Hepatocyte (in vitro differentiated cells): ENCODE data around the gene GFM2. TPM values are rescaled to one million over a fixed set of nuclear protein-coding genes. Genes with fewer than 3 reads are reported as not detected.
"Not testable (repeated sequence)": the region's sequence is repeated elsewhere in the genome, so short reads cannot be mapped to it uniquely, and the experiment has no call there.

Experiments
- DNase-seq: peaks from one replicate; pipeline ENCODE4 v3.0.0-alpha.2; 2016; ENCODE audit warnings: low spot score
- H2AFZ ChIP-seq: fragments of 200-600 bp; sonication (generic); 2 replicates; pipeline ENCODE4 v1.6.0; 2016; ENCODE audit warnings: antibody characterized with exemption, mild to moderate bottlenecking
- H3K27ac ChIP-seq: fragments of 200-600 bp; sonication (generic); 2 replicates; pipeline ENCODE4 v1.5.1; 2016; ENCODE audit warnings: mild to moderate bottlenecking
- H3K27me3 ChIP-seq: fragments of 200-600 bp; sonication (generic); 2 replicates; pipeline ENCODE4 v1.6.1; 2016
- H3K36me3 ChIP-seq: fragments of 200-600 bp; sonication (generic); replicated peaks from 2 replicates; pipeline ENCODE4 v1.5.1; 2016; ENCODE audit warnings: low read depth; ENCODE audit not compliant: insufficient read depth
- H3K4me1 ChIP-seq: fragments of 200-600 bp; sonication (generic); 2 replicates; pipeline ENCODE4 v1.5.1; 2016; ENCODE audit warnings: mild to moderate bottlenecking, moderate library complexity; ENCODE audit not compliant: insufficient read depth
- H3K4me2 ChIP-seq: fragments of 200-600 bp; sonication (generic); 2 replicates; pipeline ENCODE4 v1.6.0; 2016
- H3K4me3 ChIP-seq: fragments of 200-600 bp; sonication (generic); 2 replicates; pipeline ENCODE4 v1.5.1; 2016; ENCODE audit warnings: mild to moderate bottlenecking
- H3K79me2 ChIP-seq: fragments of 200-600 bp; sonication (generic); 2 replicates; pipeline ENCODE4 v1.6.0; 2017; ENCODE audit warnings: mild to moderate bottlenecking
- H3K9me2 ChIP-seq: fragments of 200-600 bp; sonication (generic); replicated peaks from 2 replicates; pipeline ENCODE4 v1.6.0; 2017; ENCODE audit warnings: mild to moderate bottlenecking; ENCODE audit not compliant: insufficient read depth
- H3K9me3 ChIP-seq: fragments of 200-600 bp; sonication (generic); 2 replicates; pipeline ENCODE4 v1.5.1; 2016; ENCODE audit warnings: low read depth, mild to moderate bottlenecking
- H4K20me1 ChIP-seq: fragments of 200-600 bp; sonication (generic); 2 replicates; pipeline ENCODE4 v1.6.0; 2016; ENCODE audit warnings: mild to moderate bottlenecking; ENCODE audit not compliant: insufficient read depth, poor library complexity, severe bottlenecking
- CTCF ChIP-seq: fragments of 200-600 bp; sonication (generic); IDR thresholded peaks from 2 replicates; pipeline ENCODE4 v1.5.1; 2016; ENCODE audit warnings: antibody characterized with exemption, mild to moderate bottlenecking; ENCODE audit not compliant: poor library complexity
- EZH2 ChIP-seq: fragments of 200-600 bp; sonication (generic); IDR thresholded peaks from 2 replicates; pipeline ENCODE4 v1.6.1; 2016; ENCODE audit warnings: antibody characterized with exemption, mild to moderate bottlenecking, borderline replicate concordance
- EZH2phosphoT487 ChIP-seq: fragments of 200-600 bp; sonication (generic); IDR thresholded peaks from one replicate; pipeline ENCODE4 v1.6.1; 2018; ENCODE audit warnings: antibody characterized with exemption, mild to moderate bottlenecking, low read depth, moderate library complexity; ENCODE audit not compliant: unreplicated experiment, severe bottlenecking
- WGBS: methylation state at CpG from one replicate; pipeline ENCODE4 v1.1.6; 2016; ENCODE audit warnings: low lambda C conversion rate; ENCODE audit errors: missing lambda C conversion rate; 5-methylcytosine and 5-hydroxymethylcytosine counted together
- polyA plus RNA-seq: library from polyadenylated mRNA; unstranded; fragments of >200 nt; fragmentation: Nextera tagmentation; extraction: Ambion mirVana; gene quantifications from 2 replicates; pipeline ENCODE4 v1.2.1, GENCODE V29; 2016
- total RNA-seq: library from RNA; depleted of rRNA; stranded (reverse); fragments of >200 nt; gene quantifications from 2 replicates; pipeline ENCODE4 v1.2.3, GENCODE V29; 2014

The GFM2 gene
- total and polyA plus RNA-seq, 2 experiments from 2014 or later = 15.8 to 44.8 TPM

- Histone ChIP-seq H3K9me2 (no peaks in the 10 kb centered on the region), H2AFZ (no peak overlapping the region), H3K4me1 (peaks cover 14% of the 10 kb centered on the region), H3K36me3 (no peaks in the 10 kb centered on the region), H3K4me2 (no peak overlapping the region), H3K79me2 (peaks cover 35% of the 10 kb centered on the region), H3K27me3 (no peaks in the 10 kb centered on the region), H3K27ac (peak overlapping the region; percentile 2), H4K20me1 (peaks cover under 1% of the 10 kb centered on the region), H3K4me3 (no peak overlapping the region), H3K9me3 (no peaks in the 10 kb centered on the region)
- peak; percentile 20 for DNase-seq
- 82% methylated on average over 2 of the region's 2 CpGs for WGBS
- TF ChIP-seq CTCF = no peak
- no peak for TF ChIP-seq EZH2phosphoT487
- TF ChIP-seq EZH2 = no peak
Observed at GRCh38 chr5:74762599-74762998, 4.3 kb downstream of the GFM2 start.

GRCh38 chr5:74761241-74761640 is 5.7 kb downstream of the GFM2 start:
- no peak for DNase-seq
- Histone ChIP-seq H3K9me2 (no peaks in the 10 kb centered on the region), H3K4me2 (no peak overlapping the region), H3K4me3 (no peak overlapping the region), H3K36me3 (no peaks in the 10 kb centered on the region), H4K20me1 (no peaks in the 10 kb centered on the region), H3K79me2 (peaks cover 26% of the 10 kb centered on the region), H3K4me1 (peaks cover 14% of the 10 kb centered on the region), H2AFZ (no peak overlapping the region), H3K27me3 (no peaks in the 10 kb centered on the region), H3K27ac (no peak overlapping the region), H3K9me3 (no peaks in the 10 kb centered on the region)
- 75% methylated on average over 1 of the region's 1 CpG for WGBS
- TF ChIP-seq CTCF = no peak
- TF ChIP-seq EZH2phosphoT487 = no peak
- TF ChIP-seq EZH2 = no peak

DNA sequence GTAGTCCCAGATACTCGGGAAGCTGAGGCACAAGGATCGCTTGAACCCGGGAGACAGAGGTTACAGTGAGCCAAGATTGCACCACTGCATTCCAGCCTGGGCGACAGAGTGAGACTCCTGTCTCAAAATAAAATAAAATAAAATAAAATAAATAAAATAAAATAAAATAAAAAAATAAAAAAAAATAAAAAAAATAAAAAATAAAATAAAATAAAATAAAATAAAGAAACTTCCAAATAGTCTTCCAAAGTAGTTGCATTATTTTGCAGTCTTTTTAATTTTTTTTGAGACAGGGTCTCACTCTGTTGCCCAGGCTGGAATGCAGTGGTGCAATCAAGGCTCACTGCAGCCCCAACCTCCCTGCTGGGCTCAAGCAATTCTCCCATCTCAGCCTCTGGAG is 18.2 kb downstream of the GFM2 start:
- DNase-seq, H3K9me3 ChIP-seq, H3K36me3 ChIP-seq, H2AFZ ChIP-seq, H3K79me2 ChIP-seq, H3K27ac ChIP-seq, H3K27me3 ChIP-seq, H3K4me1 ChIP-seq, H3K4me3 ChIP-seq, H4K20me1 ChIP-seq, H3K4me2 ChIP-seq, H3K9me2 ChIP-seq: not testable (repeated sequence)
- 98% methylated on average over 4 of the region's 4 CpGs for whole genome bisulfite sequencing

DNA sequence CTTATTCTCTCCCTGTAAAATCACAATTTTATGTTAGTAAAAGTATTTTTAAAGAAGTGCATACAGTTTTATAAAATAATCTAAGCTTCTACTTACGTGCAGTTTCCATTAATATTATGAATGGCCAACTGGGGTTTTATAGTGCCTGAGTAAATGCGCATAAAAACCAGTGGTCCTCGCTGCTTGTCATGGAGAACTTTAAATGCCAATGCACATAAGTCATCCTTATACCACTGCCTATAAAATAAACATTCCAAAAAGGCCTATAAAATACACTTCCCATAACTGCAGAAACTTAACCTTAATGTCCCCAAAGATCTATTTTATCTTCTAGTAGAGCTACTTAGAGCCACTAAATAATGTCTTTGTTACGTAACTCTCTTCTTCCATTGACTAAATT is 28.5 kb downstream of the GFM2 start:
- no peaks in the 10 kb centered on the region for H3K27me3 ChIP-seq
- H3K4me1 ChIP-seq = no peaks in the 10 kb centered on the region
- no peaks in the 10 kb centered on the region for H4K20me1 ChIP-seq
- 88% methylated on average over 4 of the region's 4 CpGs for WGBS
- no peaks in the 10 kb centered on the region for H3K9me3 ChIP-seq
- H3K27ac ChIP-seq = no peak overlapping the region
- no peak for TF ChIP-seq CTCF
- TF ChIP-seq EZH2phosphoT487 = no peak
- TF ChIP-seq EZH2 = no peak
- DNase-seq = no peak
- no peak overlapping the region for H3K4me3 ChIP-seq
- no peaks in the 10 kb centered on the region for H3K36me3 ChIP-seq
- H2AFZ ChIP-seq = no peak overlapping the region
- H3K79me2 ChIP-seq = no peaks in the 10 kb centered on the region
- H3K4me2 ChIP-seq = no peak overlapping the region
- H3K9me2 ChIP-seq = no peaks in the 10 kb centered on the region
